Naive thymus-derived CD4-positive, alpha-beta T cell (primary cell): ENCODE measurements around the gene BPIFB4. TPM values are rescaled to one million over a fixed set of nuclear protein-coding genes. Genes with fewer than 3 reads are reported as not detected.
"Not testable (repeated sequence)": the region's sequence is repeated elsewhere in the genome, so short reads cannot be mapped to it uniquely, and the experiment has no call there.

Source experiments
- ATAC-seq: fragments of 150-1000 bp; cut with Tn5 transposase; 2 replicates; pipeline ENCODE4 v1.10.0; 2021; ENCODE audit warnings: mild to moderate bottlenecking, moderate library complexity
- CTCF ChIA-PET: fragments of 350-600 bp; sonication (Branson Sonifier 250); formaldehyde crosslinking; loops from one replicate; lab custom pipeline; 2021; ENCODE audit warnings: antibody characterized with exemption; lab: Charles Lee
- POLR2A ChIA-PET: fragments of 350-600 bp; sonication (Branson Sonifier 250); formaldehyde crosslinking; loops from one replicate; lab custom pipeline; 2021; ENCODE audit warnings: antibody characterized with exemption, inconsistent platforms; lab: Charles Lee
- DNase-seq, 9 donors: peaks; one replicate each; pipeline versions ENCODE4 v3.0.0 to v3.0.0-alpha.2; 2020 to 2022; ENCODE audit warnings: mixed read lengths in 1 of 9
- H3K27ac ChIP-seq: one replicate; pipeline ENCODE4 v1.7.0; 2013; ENCODE audit warnings: mild to moderate bottlenecking, low read depth, low read length, moderate library complexity
- H3K27me3 ChIP-seq, 2 donors: one replicate each; pipeline ENCODE4 v1.7.0; 2013; ENCODE audit warnings: low read length in 2 of 2, mild to moderate bottlenecking in 2 of 2, moderate library complexity in 2 of 2; ENCODE audit not compliant: control insufficient read depth in 2 of 2, insufficient read depth in 2 of 2
- H3K36me3 ChIP-seq, 3 experiments: 1 replicate in 2 of 3; 2 replicates in 1 of 3; pipeline ENCODE4 v1.7.0; 2013; ENCODE audit warnings: low read length in 3 of 3, mild to moderate bottlenecking in 3 of 3, moderate library complexity in 1 of 3; ENCODE audit not compliant: insufficient read depth in 3 of 3, control insufficient read depth in 2 of 3
- H3K4me1 ChIP-seq, 2 donors: one replicate each; pipeline ENCODE4 v1.7.0; 2013; ENCODE audit warnings: low read length in 2 of 2, mild to moderate bottlenecking in 2 of 2, moderate library complexity in 1 of 2; ENCODE audit not compliant: control insufficient read depth in 2 of 2, insufficient read depth in 2 of 2
- H3K4me3 ChIP-seq: 2 replicates; pipeline ENCODE4 v1.7.0; 2013; ENCODE audit warnings: mild to moderate bottlenecking, low read length
- H3K9me3 ChIP-seq, 3 experiments: 1 replicate in 2 of 3; 2 replicates in 1 of 3; pipeline ENCODE4 v1.7.0; 2013; ENCODE audit warnings: low read length in 3 of 3; ENCODE audit not compliant: control insufficient read depth in 2 of 3
- H3K27ac Mint-ChIP-seq, 9 donors: one replicate each; pipeline ENCODE4 v1.8.0; 2020 to 2022; ENCODE audit warnings: mixed read lengths in 9 of 9, mild to moderate bottlenecking in 8 of 9, moderate library complexity in 5 of 9, inconsistent platforms in 2 of 9
- H3K27me3 Mint-ChIP-seq, 5 donors: one replicate each; pipeline ENCODE4 v1.8.0; 2021 to 2022; ENCODE audit warnings: mixed read lengths in 5 of 5, mild to moderate bottlenecking in 1 of 5
- H3K36me3 Mint-ChIP-seq, 5 donors: one replicate each; pipeline ENCODE4 v1.8.0; 2020 to 2022; ENCODE audit warnings: mixed read lengths in 5 of 5, mild to moderate bottlenecking in 3 of 5, inconsistent platforms in 1 of 5
- H3K4me1 Mint-ChIP-seq, 7 donors: one replicate each; pipeline ENCODE4 v1.8.0; 2020 to 2022; ENCODE audit warnings: mixed read lengths in 7 of 7, mild to moderate bottlenecking in 3 of 7, inconsistent platforms in 1 of 7
- H3K4me3 Mint-ChIP-seq, 10 donors: one replicate each; pipeline ENCODE4 v1.8.0; 2020 to 2022; ENCODE audit warnings: mild to moderate bottlenecking in 10 of 10, mixed read lengths in 10 of 10, moderate library complexity in 6 of 10, inconsistent platforms in 2 of 10
- H3K9me3 Mint-ChIP-seq, 11 donors: one replicate each; pipeline ENCODE4 v1.8.0; 2020 to 2022; ENCODE audit warnings: mixed read lengths in 11 of 11, mild to moderate bottlenecking in 4 of 11, inconsistent platforms in 1 of 11, moderate library complexity in 1 of 11
- intact Hi-C, 2 donors: fragments of 100-400 bp; cut with micrococcal nuclease; formaldehyde crosslinking; loops; one replicate each; pipeline ENCODE4 v1.15.1; 2023
- polyA plus RNA-seq, 2 donors: library from polyadenylated mRNA; unstranded; fragments of 300-500 nt; fragmentation: Illumina TruSeq; gene quantifications; one replicate each; pipeline ENCODE4 v1.2.3, GENCODE V29; 2021
- total RNA-seq, 6 experiments: library from RNA in 5 of 6; stranded (reverse) in 5 of 6; gene quantifications; 1 replicate in 5 of 6; 2 replicates in 1 of 6; pipeline ENCODE4 v1.2.3 and lab custom pipeline; 2021 to 2026

Gene BPIFB4
- total and polyA plus RNA-seq, 7 experiments from 2014 or later, result not detected

DNA sequence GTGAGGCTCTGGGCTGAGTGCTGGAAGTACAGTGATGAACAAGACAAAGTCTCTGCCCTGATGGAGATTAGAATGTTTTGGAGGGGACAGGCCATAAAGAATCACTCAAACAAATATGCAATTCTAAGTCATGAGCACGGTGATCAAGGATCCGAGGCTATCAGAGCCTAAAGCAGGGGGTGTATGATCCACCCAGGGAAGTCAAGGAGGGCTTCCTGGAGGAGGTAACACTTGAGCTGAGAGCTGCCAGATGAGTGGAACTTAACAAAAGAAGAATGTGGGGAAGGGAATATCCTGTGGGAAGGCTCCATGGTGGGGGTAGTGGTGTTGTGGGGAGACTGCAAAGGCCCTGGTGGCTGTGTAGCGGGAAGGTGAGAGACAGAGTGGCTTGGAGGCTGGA, 12.2 kb downstream of the BPIFB4 start:
- ATAC-seq (no peak), DNase-seq (no peak)
- CTCF ChIA-PET, result interaction anchor here (0.7 kb wide), 1 partner anchor 417 kb away, joined by 3 read pairs; no protein-coding TSS in a partner anchor
- H3K36me3 ChIP-seq, result no peaks in the 10 kb centered on the region
- Mint-ChIP-seq H3K27me3 (no peaks in the 10 kb centered on the region), H3K27ac (no peak overlapping the region), H3K9me3 (peaks cover 0 to 3% (median 0%) of the 10 kb centered on the region in 11 donors), H3K4me3 (no peak overlapping the region), H3K4me1 (peaks cover 0 to 12% (median 5%) of the 10 kb centered on the region in 7 donors), H3K36me3 (peaks cover 0 to 4% (median 0%) of the 10 kb centered on the region in 5 donors)
- intact Hi-C loops, result loop anchor here in 1 of 2 donors (10.0 kb wide), 1 partner anchor 353 kb away; the partner anchor contains the start of gene SNTA1
- POLR2A ChIA-PET, result no interaction called here
- H3K27me3 ChIP-seq, result no peaks in the 10 kb centered on the region
- H3K27ac ChIP-seq, result no peak overlapping the region
- no peaks in the 10 kb centered on the region for H3K9me3 ChIP-seq
- peaks cover 0 to 8% of the 10 kb centered on the region in 2 donors for H3K4me1 ChIP-seq
- H3K4me3 ChIP-seq, result no peak overlapping the region

DNA sequence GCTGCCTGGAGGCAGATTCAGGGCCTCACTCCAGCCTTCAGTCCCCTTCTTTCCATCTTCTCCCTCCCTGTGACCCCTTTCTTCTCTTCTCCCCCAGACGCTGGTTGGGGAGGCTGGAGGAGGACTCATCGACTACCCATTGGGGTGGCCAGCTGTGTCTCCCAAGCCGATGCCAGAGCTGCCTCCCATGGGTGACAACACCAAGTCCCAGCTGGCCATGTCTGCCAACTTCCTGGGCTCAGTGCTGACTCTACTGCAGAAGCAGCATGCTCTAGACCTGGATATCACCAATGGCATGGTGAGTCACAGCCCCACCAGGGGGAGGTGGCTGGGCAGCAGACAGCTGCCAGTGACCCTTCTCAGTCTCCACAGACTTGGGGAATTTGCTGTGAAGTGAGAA, 12.9 kb downstream of the BPIFB4 start:
- Histone ChIP-seq H3K27me3 (no peaks in the 10 kb centered on the region), H3K27ac (no peak overlapping the region), H3K9me3 (no peaks in the 10 kb centered on the region), H3K4me3 (no peak overlapping the region), H3K4me1 (peaks cover 0 to 8% of the 10 kb centered on the region in 2 donors), H3K36me3 (no peaks in the 10 kb centered on the region)
- H3K4me1 Mint-ChIP-seq, result peaks cover 0 to 12% (median 5%) of the 10 kb centered on the region in 7 donors
- H3K4me3 Mint-ChIP-seq, result no peak overlapping the region
- CTCF ChIA-PET, result interaction anchor here (0.7 kb wide), 1 partner anchor 418 kb away, joined by 3 read pairs; no protein-coding TSS in a partner anchor
- intact Hi-C loops, result loop anchor here in 1 of 2 donors (10.0 kb wide), 1 partner anchor 352 kb away; the partner anchor contains the start of gene SNTA1
- peaks cover 0 to 3% (median 0%) of the 10 kb centered on the region in 11 donors for H3K9me3 Mint-ChIP-seq
- DNase-seq (no peak), ATAC-seq (no peak)
- POLR2A ChIA-PET, result no interaction called here
- no peak overlapping the region for H3K27ac Mint-ChIP-seq
- peaks cover 0 to 4% (median 0%) of the 10 kb centered on the region in 5 donors for H3K36me3 Mint-ChIP-seq
- H3K27me3 Mint-ChIP-seq, result no peaks in the 10 kb centered on the region

DNA sequence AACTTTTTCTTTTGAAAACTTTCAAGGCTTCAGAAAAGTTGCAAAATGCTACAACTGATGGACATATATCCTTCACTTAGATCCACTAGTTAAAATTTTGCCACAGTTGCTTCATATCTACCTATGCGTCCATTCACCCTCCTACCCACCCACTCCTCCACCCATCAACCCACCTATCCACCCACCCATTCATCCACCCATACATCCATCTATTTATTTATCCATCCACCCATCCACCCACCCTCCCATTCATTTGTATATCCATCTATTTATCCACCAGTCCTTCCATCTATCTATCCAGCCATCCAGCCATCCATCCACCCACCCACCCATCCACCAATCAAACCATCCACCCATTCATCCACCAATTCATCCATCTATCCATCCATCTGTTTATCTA, 13.6 kb downstream of the BPIFB4 start:
- Histone ChIP-seq H3K9me3 (no peaks in the 10 kb centered on the region), H3K4me3 (no peak overlapping the region), H3K4me1 (peaks cover 0 to 8% of the 10 kb centered on the region in 2 donors), H3K36me3 (no peaks in the 10 kb centered on the region), H3K27ac (no peak overlapping the region), H3K27me3 (no peaks in the 10 kb centered on the region)
- ChIA-PET CTCF (no interaction called here), POLR2A (no interaction called here)
- peaks cover 0 to 3% (median 0%) of the 10 kb centered on the region in 11 donors for H3K9me3 Mint-ChIP-seq
- H3K4me3 Mint-ChIP-seq, result no peak overlapping the region
- intact Hi-C loops, result loop anchor here in 1 of 2 donors (10.0 kb wide), 1 partner anchor 352 kb away; the partner anchor contains the start of gene SNTA1
- ATAC-seq (no peak), DNase-seq (no peak)
- peaks cover 0 to 4% (median 0%) of the 10 kb centered on the region in 5 donors for H3K36me3 Mint-ChIP-seq
- H3K27me3 Mint-ChIP-seq, result no peaks in the 10 kb centered on the region
- H3K27ac Mint-ChIP-seq, result no peak overlapping the region
- H3K4me1 Mint-ChIP-seq, result peaks cover 0 to 12% (median 5%) of the 10 kb centered on the region in 7 donors

DNA sequence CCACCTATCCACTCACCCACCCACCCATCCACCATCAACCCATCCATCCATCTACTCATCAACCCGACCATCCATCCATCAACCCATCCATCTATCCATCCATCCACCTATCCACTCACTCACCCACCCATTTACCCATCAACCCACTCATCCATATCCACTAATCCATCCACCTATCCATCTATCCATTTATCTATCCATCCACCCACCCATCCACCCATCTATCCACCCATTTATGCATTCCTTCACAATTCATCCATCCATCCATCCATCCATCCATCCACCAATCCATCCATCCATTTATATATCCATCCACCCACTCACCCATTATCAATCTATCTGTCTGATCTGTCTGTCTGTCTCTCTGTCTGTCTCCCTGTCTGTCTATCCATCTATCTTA, 14.1 kb downstream of the BPIFB4 start:
- H3K36me3 ChIP-seq, result no peaks in the 10 kb centered on the region
- no peak overlapping the region for H3K4me3 ChIP-seq
- intact Hi-C loops, result loop anchor here in 1 of 2 donors (10.0 kb wide), 1 partner anchor 351 kb away; the partner anchor contains the start of gene SNTA1
- ChIA-PET POLR2A (interaction anchor here (0.6 kb wide), 1 partner anchor 592 kb away, joined by 3 read pairs; no protein-coding TSS in a partner anchor), CTCF (interaction anchor here (0.6 kb wide), 1 partner anchor 64 kb away, joined by 8 read pairs; no protein-coding TSS in a partner anchor)
- Mint-ChIP-seq H3K36me3 (peaks cover 0 to 4% (median 0%) of the 10 kb centered on the region in 5 donors), H3K4me3 (no peak overlapping the region), H3K27ac (peak overlapping the region in 1 of 9 donors; percentile 0), H3K27me3 (no peaks in the 10 kb centered on the region), H3K9me3 (peaks cover 0 to 3% (median 0%) of the 10 kb centered on the region in 11 donors), H3K4me1 (peaks cover 0 to 12% (median 5%) of the 10 kb centered on the region in 7 donors)
- no peak for ATAC-seq
- DNase-seq, result no peak
- no peak overlapping the region for H3K27ac ChIP-seq
- no peaks in the 10 kb centered on the region for H3K27me3 ChIP-seq
- no peaks in the 10 kb centered on the region for H3K9me3 ChIP-seq
- H3K4me1 ChIP-seq, result peaks cover 0 to 8% of the 10 kb centered on the region in 2 donors

DNA sequence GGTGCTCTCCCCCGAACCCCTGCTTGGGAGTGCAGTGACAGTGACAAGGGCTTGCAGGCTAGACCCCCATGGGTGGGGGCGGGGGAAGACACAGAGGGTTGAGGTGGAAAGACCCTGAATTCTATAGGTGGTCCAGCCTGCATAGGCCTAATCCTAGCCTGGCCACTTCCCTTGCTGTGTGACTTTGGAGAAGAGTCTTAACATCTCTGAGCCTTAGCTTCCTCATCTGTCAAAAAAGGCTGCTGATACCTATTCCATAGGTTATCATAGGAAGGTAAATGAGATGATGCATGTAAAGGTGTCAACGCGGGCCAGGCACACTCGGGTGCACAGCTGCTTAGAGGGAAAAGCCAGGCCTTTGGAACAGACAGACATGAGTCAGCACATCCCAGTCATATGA, 15.8 kb downstream of the BPIFB4 start:
- DNase-seq (no peak), ATAC-seq (no peak)
- H3K27me3 ChIP-seq, result no peaks in the 10 kb centered on the region
- peaks cover 0 to 12% (median 5%) of the 10 kb centered on the region in 7 donors for H3K4me1 Mint-ChIP-seq
- H3K9me3 ChIP-seq, result no peaks in the 10 kb centered on the region
- H3K27ac Mint-ChIP-seq, result peak overlapping the region in 2 of 9 donors; percentile 51 to 68
- POLR2A ChIA-PET, result no interaction called here
- H3K36me3 ChIP-seq, result no peaks in the 10 kb centered on the region
- H3K4me3 Mint-ChIP-seq, result no peak overlapping the region
- intact Hi-C loops, result loop anchor here (1.0 to 10.0 kb wide), 2 partner anchors 305 to 350 kb away; partner anchors contain the start of gene SNTA1 (in 1 of the 2)
- H3K36me3 Mint-ChIP-seq, result peaks cover 0 to 4% (median 0%) of the 10 kb centered on the region in 5 donors
- CTCF ChIA-PET, result interaction anchor here (0.6 to 3.9 kb wide), 5 partner anchors 140 to 305 kb away, joined by 3 to 29 read pairs (median 4); no protein-coding TSS in a partner anchor
- no peak overlapping the region for H3K27ac ChIP-seq
- H3K27me3 Mint-ChIP-seq, result peaks cover 0 to 4% (median 0%) of the 10 kb centered on the region in 5 donors
- peaks cover 0 to 8% of the 10 kb centered on the region in 2 donors for H3K4me1 ChIP-seq
- H3K9me3 Mint-ChIP-seq, result peaks cover 0 to 3% (median 0%) of the 10 kb centered on the region in 11 donors
- H3K4me3 ChIP-seq, result no peak overlapping the region

DNA sequence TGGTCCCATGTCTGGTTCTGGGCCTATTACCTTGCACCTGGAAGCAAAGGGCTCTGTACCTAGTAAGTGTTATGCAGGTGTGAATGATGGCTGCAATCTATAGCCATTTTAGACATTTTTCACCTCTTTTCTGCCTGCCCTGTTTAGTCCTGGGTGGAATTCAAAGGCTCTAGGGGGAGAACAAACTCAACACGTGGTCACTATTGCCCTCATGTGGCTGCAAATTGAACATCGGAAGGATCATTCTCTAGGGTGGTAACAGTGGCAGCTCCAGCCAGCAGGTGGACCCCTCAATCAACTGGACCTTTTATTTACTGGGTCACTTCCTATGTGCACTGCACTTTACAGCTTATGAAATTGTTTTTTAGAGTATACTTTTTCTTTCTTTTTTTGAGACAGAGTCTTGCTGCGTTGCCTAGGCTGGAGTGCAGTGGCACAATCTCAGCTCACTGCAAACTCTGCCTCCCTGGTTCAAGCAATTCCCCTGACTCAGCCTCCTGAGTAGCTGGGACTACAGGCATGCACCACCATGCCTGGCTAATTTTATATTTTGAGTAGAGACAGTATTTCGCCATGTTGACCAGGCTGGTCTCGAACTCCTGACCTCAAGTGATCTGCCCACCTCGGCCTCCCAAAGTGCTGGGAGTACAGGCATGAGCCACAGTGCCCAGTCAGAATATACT, 16.6 kb downstream of the BPIFB4 start:
- H3K4me1 ChIP-seq, H3K27me3 ChIP-seq, H3K27me3 Mint-ChIP-seq, H3K9me3 ChIP-seq, H3K27ac Mint-ChIP-seq, H3K36me3 Mint-ChIP-seq, H3K4me3 Mint-ChIP-seq, H3K36me3 ChIP-seq, H3K4me3 ChIP-seq, POLR2A ChIA-PET, H3K9me3 Mint-ChIP-seq, H3K27ac ChIP-seq: not testable (repeated sequence)
- DNase-seq, result peak in 7 of 9 donors; percentile 13 to 45 (median 38)
- peak; percentile 61 for ATAC-seq
- intact Hi-C loops, result loop anchor here (1.0 to 10.0 kb wide), 5 partner anchors 151 to 422 kb away; partner anchors contain the start of gene SNTA1 (in 1 of the 2)
- peaks cover 0 to 12% (median 5%) of the 10 kb centered on the region in 7 donors for H3K4me1 Mint-ChIP-seq
- CTCF ChIA-PET, result interaction anchor here (0.6 to 3.9 kb wide), 12 partner anchors 9 to 422 kb away, joined by 3 to 29 read pairs (median 4); partner anchors contain the start of gene C20orf203
